Measurements from ENCODE around the gene PPAT. TPM values are rescaled to one million over a fixed set of nuclear protein-coding genes. Genes with fewer than 3 reads are reported as not detected.

Gene PPAT
- polyA plus RNA-seq, 10 donors = 9.7 to 15.9 (median 12.7) TPM

- peak in 1 of 3 donors; percentile 19 for DNase-seq
Observed at GRCh38 chr4:56438766-56439165, 3.4 kb upstream of the PPAT start.

GRCh38 chr4:56434599-56435139, 746 bp downstream of the PPAT start:
- peak in 2 of 3 donors; percentile 36 to 83 for DNase-seq

GRCh38 chr4:56433280-56433679, 2.1 kb downstream of the PPAT start:
- no peak for DNase-seq

GRCh38 chr4:56430203-56430602, 5.2 kb downstream of the PPAT start:
- no peak for DNase-seq

GRCh38 chr4:56427179-56427578, 8.2 kb downstream of the PPAT start:
- no peak for DNase-seq

GRCh38 chr4:56426273-56426672, 9.1 kb downstream of the PPAT start:
- DNase-seq = no peak

- no peak for DNase-seq
Observed at GRCh38 chr4:56425518-56425917, 9.9 kb downstream of the PPAT start.

- DNase-seq = peak in 2 of 3 donors; percentile 38 to 57
Observed at GRCh38 chr4:56424697-56425514, 10.5 kb downstream of the PPAT start.

GRCh38 chr4:56424176-56424575, 11.2 kb downstream of the PPAT start:
- DNase-seq = no peak

- no peak for DNase-seq
Observed at GRCh38 chr4:56417396-56417795, 18.0 kb downstream of the PPAT start.

- DNase-seq = no peak
Observed at GRCh38 chr4:56416349-56416748, 19.1 kb downstream of the PPAT start.

GRCh38 chr4:56414135-56414670, 21.2 kb downstream of the PPAT start:
- peak in 2 of 3 donors; percentile 14 to 38 for DNase-seq

- peak; percentile 97 to 98 (median 98) for DNase-seq
Observed at GRCh38 chr4:56410247-56411062, 25.0 kb downstream of the PPAT start.

- peak in 2 of 3 donors; percentile 22 to 33 for DNase-seq
Observed at GRCh38 chr4:56409511-56410090, 25.8 kb downstream of the PPAT start.

- DNase-seq = peak in 1 of 3 donors; percentile 21
Observed at GRCh38 chr4:56408978-56409377, 26.4 kb downstream of the PPAT start.

GRCh38 chr4:56406151-56406550, 29.3 kb downstream of the PPAT start:
- DNase-seq = no peak

GRCh38 chr4:56405016-56405415, 30.4 kb downstream of the PPAT start:
- DNase-seq = no peak

GRCh38 chr4:56400560-56400959, 34.9 kb downstream of the PPAT start:
- DNase-seq = no peak

GRCh38 chr4:56391270-56391669, 44.1 kb downstream of the PPAT start:
- no peak for DNase-seq

- no peak for DNase-seq
Observed at GRCh38 chr4:56389558-56389957, 45.9 kb downstream of the PPAT start.

- DNase-seq = peak in 2 of 3 donors; percentile 7 to 49
Observed at GRCh38 chr4:56388306-56388705, 47.1 kb downstream of the PPAT start.
